Glutamatergic neuron (in vitro differentiated cells): ENCODE data around the gene FKBP5. TPM values are rescaled to one million over a fixed set of nuclear protein-coding genes. Genes with fewer than 3 reads are reported as not detected.
"Not testable (repeated sequence)": the region's sequence is repeated elsewhere in the genome, so short reads cannot be mapped to it uniquely, and the experiment has no call there.

Experiments used
- DNase-seq: peaks from one replicate; pipeline ENCODE4 v3.0.0; 2022
- H3K27ac Mint-ChIP-seq: one replicate; pipeline ENCODE4 v1.8.0; 2020; ENCODE audit warnings: mild to moderate bottlenecking, mixed read lengths, inconsistent platforms; ENCODE audit not compliant: unreplicated experiment
- H3K27me3 Mint-ChIP-seq: one replicate; pipeline ENCODE4 v1.8.0; 2020; ENCODE audit warnings: mild to moderate bottlenecking, moderate library complexity, mixed read lengths, inconsistent platforms; ENCODE audit not compliant: unreplicated experiment
- H3K36me3 Mint-ChIP-seq: one replicate; pipeline ENCODE4 v1.8.0; 2020; ENCODE audit warnings: mild to moderate bottlenecking, mixed read lengths, inconsistent platforms; ENCODE audit not compliant: unreplicated experiment
- H3K4me1 Mint-ChIP-seq: one replicate; pipeline ENCODE4 v1.8.0; 2020; ENCODE audit warnings: mild to moderate bottlenecking, low read depth, mixed read lengths, inconsistent platforms; ENCODE audit not compliant: unreplicated experiment
- H3K4me3 Mint-ChIP-seq: one replicate; pipeline ENCODE4 v1.8.0; 2020; ENCODE audit warnings: mild to moderate bottlenecking, mixed read lengths, inconsistent platforms; ENCODE audit not compliant: unreplicated experiment
- H3K9me3 Mint-ChIP-seq: one replicate; pipeline ENCODE4 v1.8.0; 2020; ENCODE audit warnings: mild to moderate bottlenecking, moderate library complexity, mixed read lengths, inconsistent platforms; ENCODE audit not compliant: unreplicated experiment
- CTCF ChIP-seq: fragments of 200-600 bp; sonication (generic); IDR thresholded peaks from one replicate; pipeline ENCODE4 v1.5.0; 2021; ENCODE audit not compliant: partially characterized antibody, unreplicated experiment
- total RNA-seq: library from RNA; stranded (reverse); fragmentation: NEBNext Ultra II Directional; extraction: Animal tissue kit (Norgen Biotek cat#: 25700); gene quantifications from one replicate; pipeline ENCODE4 v1.2.1, GENCODE V29; 2021; ENCODE audit not compliant: unreplicated experiment

Gene FKBP5
- total RNA-seq, 1 donor from 2014 or later: 10.6 TPM

- Mint-ChIP-seq H3K36me3 (peaks cover 7% of the 10 kb centered on the region), H3K9me3 (peaks cover 1% of the 10 kb centered on the region), H3K4me3 (no peak overlapping the region), H3K4me1 (no peaks in the 10 kb centered on the region), H3K27ac (no peak overlapping the region), H3K27me3 (no peaks in the 10 kb centered on the region)
- no peak for DNase-seq
- TF ChIP-seq CTCF: no peak
Measured at GRCh38 chr6:35544769-35545361, 143.8 kb downstream of the FKBP5 start.

- H3K9me3 Mint-ChIP-seq: peaks cover 1% of the 10 kb centered on the region
- H3K36me3 Mint-ChIP-seq: peaks cover 12% of the 10 kb centered on the region
- H3K4me1 Mint-ChIP-seq: no peaks in the 10 kb centered on the region
- H3K4me3 Mint-ChIP-seq: no peak overlapping the region
- no peak for TF ChIP-seq CTCF
- no peak for DNase-seq
- H3K27ac Mint-ChIP-seq: no peak overlapping the region
- H3K27me3 Mint-ChIP-seq: no peaks in the 10 kb centered on the region
Measured at GRCh38 chr6:35543459-35544193, 145.1 kb downstream of the FKBP5 start.

GRCh38 chr6:35541836-35542235 is 146.9 kb downstream of the FKBP5 start:
- Mint-ChIP-seq H3K27me3 (no peaks in the 10 kb centered on the region), H3K36me3 (peaks cover 12% of the 10 kb centered on the region), H3K9me3 (peaks cover 1% of the 10 kb centered on the region), H3K4me3 (no peak overlapping the region), H3K4me1 (no peaks in the 10 kb centered on the region), H3K27ac (no peak overlapping the region)
- no peak for TF ChIP-seq CTCF
- DNase-seq: no peak

- H3K27ac Mint-ChIP-seq: no peak overlapping the region
- peaks cover 1% of the 10 kb centered on the region for H3K9me3 Mint-ChIP-seq
- peaks cover 17% of the 10 kb centered on the region for H3K36me3 Mint-ChIP-seq
- H3K27me3 Mint-ChIP-seq: no peaks in the 10 kb centered on the region
- DNase-seq: no peak
- no peak overlapping the region for H3K4me3 Mint-ChIP-seq
- no peak for TF ChIP-seq CTCF
- H3K4me1 Mint-ChIP-seq: peaks cover 7% of the 10 kb centered on the region
Measured at GRCh38 chr6:35539223-35539622, 149.5 kb downstream of the FKBP5 start.

- DNase-seq, H3K4me3 Mint-ChIP-seq, H3K27me3 Mint-ChIP-seq, H3K27ac Mint-ChIP-seq, H3K9me3 Mint-ChIP-seq: not testable (repeated sequence)
- H3K4me1 Mint-ChIP-seq: peaks cover 12% of the 10 kb centered on the region
- peaks cover 17% of the 10 kb centered on the region for H3K36me3 Mint-ChIP-seq
Measured at GRCh38 chr6:35535847-35536246, 152.9 kb downstream of the FKBP5 start.
